Vein endothelial cell (primary cell): ENCODE results near the gene DBNDD1. TPM values are rescaled to one million over a fixed set of nuclear protein-coding genes. Genes with fewer than 3 reads are reported as not detected.

Experiments used
- total RNA-seq: library from RNA; depleted of rRNA; stranded (reverse); fragments of >200 nt; gene quantifications from 2 replicates; pipeline ENCODE4 v1.2.3, GENCODE V29; 2012

The DBNDD1 gene
- 13.6 and 34.6 TPM in 2 replicates for total RNA-seq

GRCh38 chr16:90018652-90019542 lies at the start of gene DBNDD1:
Gene DBNDD1 (minus strand): TSS chr16:90019456. CDS start chr16:90019341, 115 bp downstream.

Other genes starting within 250 kb of the DBNDD1 start
- 18.0 and 26.7 TPM in 2 replicates for gene FANCA, start 202.8 kb downstream of the DBNDD1 start, total RNA-seq
- 0.65 and 1.1 TPM in 2 replicates for gene SPIRE2, start 191.0 kb downstream of the DBNDD1 start, total RNA-seq
- 183 and 223 TPM in 2 replicates for gene TCF25, start 145.9 kb downstream of the DBNDD1 start, total RNA-seq
- gene MC1R, start 100.6 kb downstream of the DBNDD1 start, total RNA-seq, result 2.3 and 3.5 TPM in 2 replicates
- gene TUBB3, start 96.1 kb downstream of the DBNDD1 start, total RNA-seq, result 251 TPM in 2 replicates
- 85.9 and 93.4 TPM in 2 replicates for gene DEF8, start 70.7 kb downstream of the DBNDD1 start, total RNA-seq
- gene PRDM7, start 57.9 kb upstream of the DBNDD1 start, total RNA-seq, result not detected in 2 replicates